IMR-90 (cell line): ENCODE measurements around the gene PITX3. TPM values are rescaled to one million over a fixed set of nuclear protein-coding genes. Genes with fewer than 3 reads are reported as not detected.

ENCODE experiments used
- ATAC-seq: fragments of 200-7000 bp; cut with Tn5 transposase; 2 replicates; pipeline ENCODE4 v1.9.1; 2020; ENCODE audit warnings: low read depth, mild to moderate bottlenecking, moderate library complexity
- BruUV-seq: library from RNA; stranded (reverse); fragments of 400-500 nt; replicated peaks from 2 replicates; lab custom pipeline; 2021; lab: Mats Ljungman, UMichigan
- CTCF ChIA-PET: fragments of 300-600 bp; formaldehyde crosslinking; extraction: SDS; loops from one replicate; lab custom pipeline; 2021; ENCODE audit warnings: antibody characterized with exemption; lab: Yijun Ruan, JAX
- POLR2A ChIA-PET: fragments of 300-600 bp; sonication (Branson Sonifier 250); formaldehyde crosslinking; loops from one replicate; lab custom pipeline; 2022; ENCODE audit warnings: antibody characterized with exemption; ENCODE audit not compliant: unreplicated experiment; lab: Charles Lee
- DNase-seq: peaks from one replicate; pipeline ENCODE4 v3.0.0; 2013
- H2AFZ ChIP-seq: replicated peaks from 2 replicates; pipeline ENCODE3; 2013; ENCODE audit warnings: low read length, mild to moderate bottlenecking; ENCODE audit not compliant: poor library complexity
- H2AK5ac ChIP-seq: 2 replicates; pipeline ENCODE4 v1.6.1; 2013; ENCODE audit warnings: low read depth, low read length, inconsistent platforms
- H2AK9ac ChIP-seq: replicated peaks from 2 replicates; pipeline ENCODE3; 2013; ENCODE audit warnings: mild to moderate bottlenecking, low read depth, low read length, moderate library complexity; ENCODE audit not compliant: poor library complexity
- H2BK120ac ChIP-seq: 2 replicates; pipeline ENCODE4 v1.6.1; 2013; ENCODE audit warnings: low read depth, low read length, inconsistent platforms
- H2BK15ac ChIP-seq: 3 replicates; pipeline ENCODE4 v1.6.1; 2013; ENCODE audit warnings: low read depth, low read length, inconsistent platforms
- H2BK20ac ChIP-seq: 2 replicates; pipeline ENCODE4 v1.6.1; 2013; ENCODE audit warnings: low read depth, mild to moderate bottlenecking, inconsistent platforms, low read length, moderate library complexity
- H2BK5ac ChIP-seq: 2 replicates; pipeline ENCODE4 v1.6.1; 2013; ENCODE audit warnings: mild to moderate bottlenecking, low read depth, low read length, inconsistent platforms; ENCODE audit not compliant: poor library complexity, severe bottlenecking
- H3K14ac ChIP-seq: replicated peaks from 2 replicates; pipeline ENCODE4 v1.6.1; 2013; ENCODE audit warnings: low read depth, low read length, inconsistent platforms
- H3K18ac ChIP-seq: 2 replicates; pipeline ENCODE4 v1.6.1; 2013; ENCODE audit warnings: low read depth, low read length, control low read depth
- H3K23ac ChIP-seq: 2 replicates; pipeline ENCODE4 v1.6.1; 2013; ENCODE audit warnings: low read depth, low read length, inconsistent platforms
- H3K27ac ChIP-seq: 2 replicates; pipeline ENCODE4 v1.5.1; 2013; ENCODE audit warnings: mild to moderate bottlenecking, control low read depth, low read length; ENCODE audit not compliant: insufficient read depth
- H3K27me3 ChIP-seq: 2 replicates; pipeline ENCODE4 v1.6.1; 2013; ENCODE audit warnings: low read length; ENCODE audit not compliant: control insufficient read depth, insufficient read depth
- H3K36me3 ChIP-seq: 2 replicates; pipeline ENCODE4 v1.6.1; 2013; ENCODE audit warnings: low read length, mixed read lengths; ENCODE audit not compliant: control insufficient read depth, insufficient read depth
- H3K4ac ChIP-seq: 2 replicates; pipeline ENCODE4 v1.6.1; 2013; ENCODE audit warnings: low read depth, low read length, inconsistent platforms
- H3K4me1 ChIP-seq: 2 replicates; pipeline ENCODE4 v1.6.1; 2013; ENCODE audit warnings: low read length, mixed read lengths; ENCODE audit not compliant: control insufficient read depth, insufficient read depth
- H3K4me2 ChIP-seq: 2 replicates; pipeline ENCODE4 v1.6.1; 2013; ENCODE audit warnings: low read depth, mild to moderate bottlenecking, control low read depth, low read length, moderate library complexity
- H3K4me3 ChIP-seq: 2 replicates; pipeline ENCODE4 v1.5.1; 2013; ENCODE audit warnings: low read depth, mild to moderate bottlenecking, control low read depth, low read length, moderate library complexity; ENCODE audit not compliant: insufficient read depth
- H3K56ac ChIP-seq: 2 replicates; pipeline ENCODE4 v1.6.1; 2013; ENCODE audit warnings: low read length, inconsistent platforms; ENCODE audit not compliant: insufficient read depth; ENCODE audit errors: extremely low read depth
- H3K79me1 ChIP-seq, 2 experiments: 2 replicates each; pipeline ENCODE4 v1.6.1; 2013; ENCODE audit warnings: low read length in 2 of 2, inconsistent platforms in 1 of 2, low read depth in 1 of 2
- H3K9ac ChIP-seq: 2 replicates; pipeline ENCODE4 v1.6.1; 2013; ENCODE audit warnings: low read depth, low read length, control low read depth
- H3K9me1 ChIP-seq: 2 replicates; pipeline ENCODE4 v1.6.1; 2013; ENCODE audit warnings: low read length, inconsistent platforms; ENCODE audit not compliant: insufficient read depth
- H3K9me3 ChIP-seq: 2 replicates; pipeline ENCODE4 v1.6.1; 2013; ENCODE audit warnings: low read length; ENCODE audit not compliant: control insufficient read depth, insufficient read depth
- H4K20me1 ChIP-seq: 2 replicates; pipeline ENCODE4 v1.6.1; 2013; ENCODE audit warnings: low read length, inconsistent platforms; ENCODE audit not compliant: insufficient read depth
- H4K5ac ChIP-seq: 2 replicates; pipeline ENCODE4 v1.6.1; 2013; ENCODE audit warnings: mild to moderate bottlenecking, low read depth, low read length, control low read depth
- H4K8ac ChIP-seq, 2 experiments: 2 replicates each; pipeline ENCODE4 v1.6.1; 2013; ENCODE audit warnings: low read depth in 2 of 2, low read length in 2 of 2, control low read depth in 1 of 2, inconsistent platforms in 1 of 2
- H4K91ac ChIP-seq: 2 replicates; pipeline ENCODE4 v1.6.1; 2013; ENCODE audit warnings: low read depth, low read length, inconsistent platforms; ENCODE audit not compliant: insufficient read depth
- BHLHE40 ChIP-seq: fragments of 150-350 bp; IDR thresholded peaks from 2 replicates; pipeline ENCODE4 v1.6.1; 2016; ENCODE audit warnings: mild to moderate bottlenecking, low read depth, low read length
- CEBPB ChIP-seq: IDR thresholded peaks from 2 replicates; pipeline ENCODE4 v1.6.1; 2012; ENCODE audit warnings: low read depth, low read length, improper control_type of control experiment
- CHD1 ChIP-seq: IDR thresholded peaks from 2 replicates; pipeline ENCODE4 v1.6.1; 2012; ENCODE audit warnings: low read depth, low read length, improper control_type of control experiment
- CTCF ChIP-seq: conservative IDR thresholded peaks from 2 replicates; pipeline ENCODE4 v1.5.1; 2012; ENCODE audit warnings: mild to moderate bottlenecking, low read depth, low read length, improper control_type of control experiment
- ELK1 ChIP-seq: fragments of 150-350 bp; IDR thresholded peaks from 2 replicates; pipeline ENCODE4 v1.6.1; 2016; ENCODE audit warnings: low read depth, mild to moderate bottlenecking, low read length, moderate library complexity, borderline replicate concordance
- FOS ChIP-seq: fragments of 150-350 bp; IDR thresholded peaks from 2 replicates; pipeline ENCODE4 v1.6.1; 2016; ENCODE audit warnings: low read depth, low read length
- MAFK ChIP-seq: IDR thresholded peaks from 2 replicates; pipeline ENCODE4 v1.6.1; 2012; ENCODE audit warnings: low read depth, low read length, improper control_type of control experiment
- MAZ ChIP-seq: IDR thresholded peaks from 2 replicates; pipeline ENCODE4 v1.6.1; 2012; ENCODE audit warnings: low read depth, mild to moderate bottlenecking, low read length, improper control_type of control experiment, moderate library complexity, borderline replicate concordance
- MXI1 ChIP-seq: IDR thresholded peaks from 2 replicates; pipeline ENCODE4 v1.6.1; 2012; ENCODE audit warnings: low read depth, mild to moderate bottlenecking, low read length, moderate library complexity, borderline replicate concordance
- NFE2L2 ChIP-seq: fragments of 150-350 bp; IDR thresholded peaks from 2 replicates; pipeline ENCODE4 v1.6.1; 2016; ENCODE audit warnings: low read depth, mild to moderate bottlenecking, low read length
- POLR2A ChIP-seq: IDR thresholded peaks from 2 replicates; pipeline ENCODE4 v1.6.1; 2012; ENCODE audit warnings: mild to moderate bottlenecking, low read depth, low read length
- RAD21 ChIP-seq: IDR thresholded peaks from 2 replicates; pipeline ENCODE4 v1.6.1; 2012; ENCODE audit warnings: low read length, improper control_type of control experiment
- RCOR1 ChIP-seq: IDR thresholded peaks from 2 replicates; pipeline ENCODE4 v1.6.1; 2012; ENCODE audit warnings: mild to moderate bottlenecking, low read length, improper control_type of control experiment; ENCODE audit not compliant: insufficient replicate concordance
- RFX5 ChIP-seq: IDR thresholded peaks from 2 replicates; pipeline ENCODE4 v1.8.0; 2012; ENCODE audit warnings: low read depth, mild to moderate bottlenecking, low read length, moderate library complexity
- SMC3 ChIP-seq: fragments of 150-350 bp; IDR thresholded peaks from 2 replicates; pipeline ENCODE4 v1.6.1; 2016; ENCODE audit warnings: low read depth, mild to moderate bottlenecking, antibody characterized with exemption, low read length, moderate library complexity
- USF2 ChIP-seq: fragments of 150-350 bp; IDR thresholded peaks from 2 replicates; pipeline ENCODE4 v1.6.1; 2017; ENCODE audit warnings: mild to moderate bottlenecking, antibody characterized with exemption, low read length, low read depth
- WGBS, 2 experiments: methylation state at CpG; one replicate each; pipeline versions ENCODE4 v1.1.5 to v1.1.7; 2013; ENCODE audit warnings: missing lambda C conversion rate in 2 of 2; ENCODE audit not compliant: insufficient read length in 1 of 2; ENCODE audit errors: extremely low coverage in 2 of 2; 5-methylcytosine and 5-hydroxymethylcytosine counted together
- dilution Hi-C: fragments of 300-500 bp; cut with HindIII; formaldehyde crosslinking; loops from one replicate; pipeline ENCODE4 v1.14.3; 2018; ENCODE audit warnings: low sequenced_read_pairs; ENCODE audit not compliant: unreplicated experiment
- in situ Hi-C: fragments of 300-500 bp; cut with MboI; formaldehyde crosslinking; loops from 3 replicates; pipeline ENCODE4 v1.14.3; 2019; ENCODE audit warnings: low sequenced_read_pairs, inconsistent platforms, mixed read lengths
- intact Hi-C: fragments of 100-400 bp; cut with micrococcal nuclease; formaldehyde crosslinking; loops from 2 replicates; pipeline ENCODE4 v1.10.0; 2022
- polyA plus RNA-seq, 3 experiments: library from polyadenylated mRNA; depleted of rRNA; stranded (reverse); fragments of >200 nt; gene quantifications; 2 replicates each; pipeline ENCODE4 v1.2.3, GENCODE V29; 2012; ENCODE audit warnings: low replicate concordance in 1 of 3
- total RNA-seq: library from RNA; depleted of rRNA; stranded (reverse); fragments of >200 nt; gene quantifications from 2 replicates; pipeline ENCODE4 v1.2.3, GENCODE V29; 2012

PITX3 gene
- total and polyA plus RNA-seq, 2 of the 4 experiments (the other 2 are of a cell fraction): not detected

GRCh38 chr10:102285133-102285532 is 43.8 kb upstream of the PITX3 start:
- no CpG with 5 or more reads among the region's 2 CpGs for WGBS, 2 experiments
- Histone ChIP-seq H3K9ac (no peak overlapping the region), H2AK9ac (no peak overlapping the region), H3K23ac (no peak overlapping the region), H3K36me3 (no peaks in the 10 kb centered on the region), H3K9me1 (peaks cover 9% of the 10 kb centered on the region), H2BK20ac (no peak overlapping the region), H4K8ac (no peak overlapping the region), H3K27ac (no peak overlapping the region), H2BK5ac (no peak overlapping the region), H2BK120ac (no peak overlapping the region), H3K14ac (no peak overlapping the region), H3K4ac (no peak overlapping the region), H4K91ac (no peak overlapping the region), H2AFZ (no peak overlapping the region), H2AK5ac (no peak overlapping the region), H3K4me3 (no peak overlapping the region), H4K5ac (no peak overlapping the region), H2BK15ac (no peak overlapping the region), H3K4me1 (peaks cover 6% of the 10 kb centered on the region), H4K20me1 (peaks cover 63% of the 10 kb centered on the region), H3K27me3 (no peaks in the 10 kb centered on the region), H3K9me3 (no peaks in the 10 kb centered on the region), H3K4me2 (no peak overlapping the region), H3K56ac (no peak overlapping the region), H3K79me1 (peaks cover 41 to 79% of the 10 kb centered on the region in 2 experiments), H3K18ac (no peak overlapping the region)
- no peak for ATAC-seq
- TF ChIP-seq CTCF (no peak), MAFK (no peak), MXI1 (no peak), BHLHE40 (no peak), RCOR1 (no peak), RAD21 (no peak), ELK1 (no peak), USF2 (no peak), CEBPB (no peak), MAZ (no peak), FOS (no peak), POLR2A (no peak), CHD1 (no peak), RFX5 (no peak), SMC3 (no peak), NFE2L2 (no peak)
- ChIA-PET CTCF (no interaction called here), POLR2A (interaction anchor here (0.5 kb wide), 1 partner anchor 1375 kb away, joined by 4 read pairs; no protein-coding TSS in a partner anchor)
- dilution Hi-C loops (no loop called here), intact Hi-C loops (no loop called here), in situ Hi-C loops (no loop called here)
- DNase-seq: no peak
- BruUV-seq: no TSS peak
